H1 (cell line): Measurements from ENCODE around the gene LMAN1L. TPM values are rescaled to one million over a fixed set of nuclear protein-coding genes. Genes with fewer than 3 reads are reported as not detected.

Experiments used
- BACH1 ChIP-seq: IDR thresholded peaks from 2 replicates; pipeline ENCODE4 v1.6.1; 2012; ENCODE audit warnings: low read length, improper control_type of control experiment
- EP300 ChIP-seq, 2 experiments: IDR thresholded peaks; 1 replicate in 1 of 2; 2 replicates in 1 of 2; pipeline ENCODE4 v1.6.1; 2011 to 2012; ENCODE audit warnings: low read depth in 2 of 2, low read length in 2 of 2, mild to moderate bottlenecking in 2 of 2, borderline replicate concordance in 1 of 2, inconsistent platforms in 1 of 2, moderate library complexity in 1 of 2
- KDM4A ChIP-seq: IDR thresholded peaks from one replicate; pipeline ENCODE4 v1.7.1; 2012; ENCODE audit warnings: low read depth, mild to moderate bottlenecking, moderate library complexity, low read length, inconsistent platforms; ENCODE audit not compliant: severe bottlenecking
- SIN3A ChIP-seq, 2 experiments: IDR thresholded peaks in 1 of 2; conservative IDR thresholded peaks in 1 of 2; 2 replicates each; pipeline ENCODE4 v1.6.1; 2011 to 2012; ENCODE audit warnings: low read length in 2 of 2, improper control_type of control experiment in 1 of 2, low read depth in 1 of 2, mild to moderate bottlenecking in 1 of 2
- SIX5 ChIP-seq: IDR thresholded peaks from 2 replicates; pipeline ENCODE4 v1.6.1; 2011; ENCODE audit warnings: mild to moderate bottlenecking, low read depth, low read length
- SP4 ChIP-seq: IDR thresholded peaks from 2 replicates; pipeline ENCODE4 v1.6.1; 2012; ENCODE audit warnings: low read length, inconsistent platforms
- polyA plus RNA-seq, 7 experiments: library from polyadenylated mRNA; depleted of rRNA in 3 of 7; stranded (reverse) in 5 of 7; unstranded in 2 of 7; fragments of >200 nt in 5 of 7; fragments of 200-250 nt in 2 of 7; gene quantifications; 1 replicate in 5 of 7; 2 replicates in 1 of 7; 4 replicates in 1 of 7; pipeline versions ENCODE4 v1.2.1 to v1.2.3, GENCODE V29; 2011 to 2013; ENCODE audit warnings: missing spikeins in 2 of 7, mixed read lengths in 2 of 7
- total RNA-seq: library from RNA; stranded (reverse); fragmentation: NEBNext Ultra II Directional; extraction: Animal tissue kit (Norgen Biotek cat#: 25700); gene quantifications from 2 replicates; pipeline ENCODE4 v1.2.1, GENCODE V29; 2021
- TF ChIP-seq, protein P1 (sequence below): fragments of 300-600 bp; sonication (generic); IDR thresholded peaks from 2 replicates; pipeline ENCODE4 v1.7.1; 2012; ENCODE audit warnings: low read length, moderate library complexity, mild to moderate bottlenecking, inconsistent platforms; ENCODE audit not compliant: insufficient replicate concordance

LMAN1L gene
- total and polyA plus RNA-seq, 2 of the 8 experiments (the other 6 are each of a cell fraction or from before 2014, with no cell fraction given): not detected

DNA sequence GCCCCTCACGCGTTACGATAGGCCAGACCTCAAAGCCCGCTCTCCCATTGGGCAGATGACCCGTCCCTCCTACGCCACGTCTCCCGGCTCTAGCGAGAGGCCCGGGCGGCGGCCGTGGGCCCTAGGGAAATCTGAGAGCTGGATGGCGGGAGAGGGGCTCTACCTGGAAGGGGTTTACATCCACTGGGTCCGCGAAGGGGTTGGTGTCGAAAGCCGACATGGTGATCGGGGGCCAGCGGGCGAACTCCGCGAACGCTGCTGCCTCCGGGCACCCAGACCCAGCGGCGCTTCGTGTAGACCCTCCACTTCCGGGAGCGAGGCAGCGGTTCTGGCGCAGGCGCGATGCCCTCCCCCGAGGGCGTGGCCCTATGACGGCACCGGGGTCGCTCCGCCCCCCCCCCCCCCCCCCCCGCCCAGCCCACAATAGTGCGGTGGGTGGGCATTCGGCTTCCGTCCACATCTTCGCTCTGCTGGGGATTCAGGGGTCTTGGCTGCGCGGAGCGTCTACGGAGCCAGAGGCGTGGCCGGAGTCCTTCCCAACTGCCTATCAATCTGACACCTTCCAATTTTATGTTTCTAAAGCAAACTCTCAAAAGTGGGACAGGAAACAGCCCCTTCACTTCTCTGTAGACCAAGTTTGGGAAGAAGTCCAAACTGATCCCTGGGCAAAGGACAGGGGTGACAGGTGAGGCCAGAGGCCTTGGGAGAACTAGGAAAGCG is 60.6 kb downstream of the LMAN1L start, which contains the start of gene SCAMP2 (continued):
- TF ChIP-seq, protein P1, sequence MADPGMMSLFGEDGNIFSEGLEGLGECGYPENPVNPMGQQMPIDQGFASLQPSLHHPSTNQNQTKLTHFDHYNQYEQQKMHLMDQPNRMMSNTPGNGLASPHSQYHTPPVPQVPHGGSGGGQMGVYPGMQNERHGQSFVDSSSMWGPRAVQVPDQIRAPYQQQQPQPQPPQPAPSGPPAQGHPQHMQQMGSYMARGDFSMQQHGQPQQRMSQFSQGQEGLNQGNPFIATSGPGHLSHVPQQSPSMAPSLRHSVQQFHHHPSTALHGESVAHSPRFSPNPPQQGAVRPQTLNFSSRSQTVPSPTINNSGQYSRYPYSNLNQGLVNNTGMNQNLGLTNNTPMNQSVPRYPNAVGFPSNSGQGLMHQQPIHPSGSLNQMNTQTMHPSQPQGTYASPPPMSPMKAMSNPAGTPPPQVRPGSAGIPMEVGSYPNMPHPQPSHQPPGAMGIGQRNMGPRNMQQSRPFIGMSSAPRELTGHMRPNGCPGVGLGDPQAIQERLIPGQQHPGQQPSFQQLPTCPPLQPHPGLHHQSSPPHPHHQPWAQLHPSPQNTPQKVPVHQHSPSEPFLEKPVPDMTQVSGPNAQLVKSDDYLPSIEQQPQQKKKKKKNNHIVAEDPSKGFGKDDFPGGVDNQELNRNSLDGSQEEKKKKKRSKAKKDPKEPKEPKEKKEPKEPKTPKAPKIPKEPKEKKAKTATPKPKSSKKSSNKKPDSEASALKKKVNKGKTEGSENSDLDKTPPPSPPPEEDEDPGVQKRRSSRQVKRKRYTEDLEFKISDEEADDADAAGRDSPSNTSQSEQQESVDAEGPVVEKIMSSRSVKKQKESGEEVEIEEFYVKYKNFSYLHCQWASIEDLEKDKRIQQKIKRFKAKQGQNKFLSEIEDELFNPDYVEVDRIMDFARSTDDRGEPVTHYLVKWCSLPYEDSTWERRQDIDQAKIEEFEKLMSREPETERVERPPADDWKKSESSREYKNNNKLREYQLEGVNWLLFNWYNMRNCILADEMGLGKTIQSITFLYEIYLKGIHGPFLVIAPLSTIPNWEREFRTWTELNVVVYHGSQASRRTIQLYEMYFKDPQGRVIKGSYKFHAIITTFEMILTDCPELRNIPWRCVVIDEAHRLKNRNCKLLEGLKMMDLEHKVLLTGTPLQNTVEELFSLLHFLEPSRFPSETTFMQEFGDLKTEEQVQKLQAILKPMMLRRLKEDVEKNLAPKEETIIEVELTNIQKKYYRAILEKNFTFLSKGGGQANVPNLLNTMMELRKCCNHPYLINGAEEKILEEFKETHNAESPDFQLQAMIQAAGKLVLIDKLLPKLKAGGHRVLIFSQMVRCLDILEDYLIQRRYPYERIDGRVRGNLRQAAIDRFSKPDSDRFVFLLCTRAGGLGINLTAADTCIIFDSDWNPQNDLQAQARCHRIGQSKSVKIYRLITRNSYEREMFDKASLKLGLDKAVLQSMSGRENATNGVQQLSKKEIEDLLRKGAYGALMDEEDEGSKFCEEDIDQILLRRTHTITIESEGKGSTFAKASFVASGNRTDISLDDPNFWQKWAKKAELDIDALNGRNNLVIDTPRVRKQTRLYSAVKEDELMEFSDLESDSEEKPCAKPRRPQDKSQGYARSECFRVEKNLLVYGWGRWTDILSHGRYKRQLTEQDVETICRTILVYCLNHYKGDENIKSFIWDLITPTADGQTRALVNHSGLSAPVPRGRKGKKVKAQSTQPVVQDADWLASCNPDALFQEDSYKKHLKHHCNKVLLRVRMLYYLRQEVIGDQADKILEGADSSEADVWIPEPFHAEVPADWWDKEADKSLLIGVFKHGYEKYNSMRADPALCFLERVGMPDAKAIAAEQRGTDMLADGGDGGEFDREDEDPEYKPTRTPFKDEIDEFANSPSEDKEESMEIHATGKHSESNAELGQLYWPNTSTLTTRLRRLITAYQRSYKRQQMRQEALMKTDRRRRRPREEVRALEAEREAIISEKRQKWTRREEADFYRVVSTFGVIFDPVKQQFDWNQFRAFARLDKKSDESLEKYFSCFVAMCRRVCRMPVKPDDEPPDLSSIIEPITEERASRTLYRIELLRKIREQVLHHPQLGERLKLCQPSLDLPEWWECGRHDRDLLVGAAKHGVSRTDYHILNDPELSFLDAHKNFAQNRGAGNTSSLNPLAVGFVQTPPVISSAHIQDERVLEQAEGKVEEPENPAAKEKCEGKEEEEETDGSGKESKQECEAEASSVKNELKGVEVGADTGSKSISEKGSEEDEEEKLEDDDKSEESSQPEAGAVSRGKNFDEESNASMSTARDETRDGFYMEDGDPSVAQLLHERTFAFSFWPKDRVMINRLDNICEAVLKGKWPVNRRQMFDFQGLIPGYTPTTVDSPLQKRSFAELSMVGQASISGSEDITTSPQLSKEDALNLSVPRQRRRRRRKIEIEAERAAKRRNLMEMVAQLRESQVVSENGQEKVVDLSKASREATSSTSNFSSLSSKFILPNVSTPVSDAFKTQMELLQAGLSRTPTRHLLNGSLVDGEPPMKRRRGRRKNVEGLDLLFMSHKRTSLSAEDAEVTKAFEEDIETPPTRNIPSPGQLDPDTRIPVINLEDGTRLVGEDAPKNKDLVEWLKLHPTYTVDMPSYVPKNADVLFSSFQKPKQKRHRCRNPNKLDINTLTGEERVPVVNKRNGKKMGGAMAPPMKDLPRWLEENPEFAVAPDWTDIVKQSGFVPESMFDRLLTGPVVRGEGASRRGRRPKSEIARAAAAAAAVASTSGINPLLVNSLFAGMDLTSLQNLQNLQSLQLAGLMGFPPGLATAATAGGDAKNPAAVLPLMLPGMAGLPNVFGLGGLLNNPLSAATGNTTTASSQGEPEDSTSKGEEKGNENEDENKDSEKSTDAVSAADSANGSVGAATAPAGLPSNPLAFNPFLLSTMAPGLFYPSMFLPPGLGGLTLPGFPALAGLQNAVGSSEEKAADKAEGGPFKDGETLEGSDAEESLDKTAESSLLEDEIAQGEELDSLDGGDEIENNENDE: no peak
- TF ChIP-seq SP4 (peak; percentile 46; the same call in 1 of the 2 replicates), SIN3A (conservative IDR thresholded peaks at IDR 0.05 in 1 of 2, IDR thresholded peaks at IDR 0.05 in 1 of 2; ENCODE audit: low read depth in 1 of 2, low read length in 2 of 2) (peak in 1 of 2 experiments; percentile 29; a peak in 1 of 4 replicates), EP300 (IDR thresholded peaks at IDR 0.05; ENCODE audit: borderline replicate concordance in 1 of 2, low read depth in 2 of 2, low read length in 2 of 2) (no peak), KDM4A (peak; percentile 93), BACH1 (no peak), SIX5 (no peak)
